Measurements from ENCODE around the gene APOO. TPM values are rescaled to one million over a fixed set of nuclear protein-coding genes. Genes with fewer than 3 reads are reported as not detected.

APOO gene
- total RNA-seq, 1 donor from 2014 or later, result 81.0 TPM

DNA sequence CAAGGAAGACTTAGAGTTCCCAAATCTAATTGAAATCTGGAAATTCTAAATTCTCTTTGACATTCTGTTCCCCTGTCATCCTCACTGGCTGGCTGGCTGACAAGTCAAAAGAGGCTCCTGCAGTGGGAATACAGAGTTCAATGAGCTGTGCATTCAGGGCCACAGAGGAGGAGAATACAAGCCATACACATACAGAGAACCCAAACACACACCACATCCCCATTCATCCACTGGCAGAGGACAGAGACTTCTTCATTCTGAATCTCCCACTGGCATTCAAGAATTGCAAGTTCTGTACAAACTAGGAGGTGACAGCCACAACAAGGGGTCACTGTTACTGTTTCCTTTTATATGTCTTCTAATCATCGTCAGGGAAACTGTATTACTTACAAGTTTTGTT, 75.0 kb downstream of the APOO start:
- Histone ChIP-seq H3K4me1 (no peaks in the 10 kb centered on the region), H3K9me3 (ENCODE audit: low read depth) (no peaks in the 10 kb centered on the region), H3K9ac (no peak overlapping the region), H3K27ac (no peak overlapping the region), H3K4me2 (no peak overlapping the region), H3F3A (ENCODE audit: low read depth) (peaks cover 10% of the 10 kb centered on the region), H3K79me2 (ENCODE audit: low read depth) (no peaks in the 10 kb centered on the region), H3K4me3 (no peak overlapping the region), H2AFZ (replicated peaks) (no peak overlapping the region), H3K27me3 (no peaks in the 10 kb centered on the region), H4K20me1 (ENCODE audit: low read depth) (no peaks in the 10 kb centered on the region), H3K36me3 (no peaks in the 10 kb centered on the region)
- TF ChIP-seq, protein P1, sequence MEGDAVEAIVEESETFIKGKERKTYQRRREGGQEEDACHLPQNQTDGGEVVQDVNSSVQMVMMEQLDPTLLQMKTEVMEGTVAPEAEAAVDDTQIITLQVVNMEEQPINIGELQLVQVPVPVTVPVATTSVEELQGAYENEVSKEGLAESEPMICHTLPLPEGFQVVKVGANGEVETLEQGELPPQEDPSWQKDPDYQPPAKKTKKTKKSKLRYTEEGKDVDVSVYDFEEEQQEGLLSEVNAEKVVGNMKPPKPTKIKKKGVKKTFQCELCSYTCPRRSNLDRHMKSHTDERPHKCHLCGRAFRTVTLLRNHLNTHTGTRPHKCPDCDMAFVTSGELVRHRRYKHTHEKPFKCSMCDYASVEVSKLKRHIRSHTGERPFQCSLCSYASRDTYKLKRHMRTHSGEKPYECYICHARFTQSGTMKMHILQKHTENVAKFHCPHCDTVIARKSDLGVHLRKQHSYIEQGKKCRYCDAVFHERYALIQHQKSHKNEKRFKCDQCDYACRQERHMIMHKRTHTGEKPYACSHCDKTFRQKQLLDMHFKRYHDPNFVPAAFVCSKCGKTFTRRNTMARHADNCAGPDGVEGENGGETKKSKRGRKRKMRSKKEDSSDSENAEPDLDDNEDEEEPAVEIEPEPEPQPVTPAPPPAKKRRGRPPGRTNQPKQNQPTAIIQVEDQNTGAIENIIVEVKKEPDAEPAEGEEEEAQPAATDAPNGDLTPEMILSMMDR (IDR thresholded peaks at IDR 0.05), result no peak
- TF ChIP-seq EZH2 (IDR thresholded peaks at IDR 0.05) (no peak), EZH2phosphoT487 (IDR thresholded peaks at IDR 0.05) (no peak)
- H3K27ac Mint-ChIP-seq, result peak overlapping the region; percentile 88
- H3K4me3 Mint-ChIP-seq, result no peak overlapping the region
- H3K9me3 Mint-ChIP-seq, result no peaks in the 10 kb centered on the region
- H3K4me1 Mint-ChIP-seq, result peaks cover 9% of the 10 kb centered on the region
- no peaks in the 10 kb centered on the region for H3K27me3 Mint-ChIP-seq (ENCODE audit: insufficient read depth, low read depth)
- DNase-seq (ENCODE audit: low spot score), result no peak
- peaks cover 11% of the 10 kb centered on the region for H3K36me3 Mint-ChIP-seq

DNA sequence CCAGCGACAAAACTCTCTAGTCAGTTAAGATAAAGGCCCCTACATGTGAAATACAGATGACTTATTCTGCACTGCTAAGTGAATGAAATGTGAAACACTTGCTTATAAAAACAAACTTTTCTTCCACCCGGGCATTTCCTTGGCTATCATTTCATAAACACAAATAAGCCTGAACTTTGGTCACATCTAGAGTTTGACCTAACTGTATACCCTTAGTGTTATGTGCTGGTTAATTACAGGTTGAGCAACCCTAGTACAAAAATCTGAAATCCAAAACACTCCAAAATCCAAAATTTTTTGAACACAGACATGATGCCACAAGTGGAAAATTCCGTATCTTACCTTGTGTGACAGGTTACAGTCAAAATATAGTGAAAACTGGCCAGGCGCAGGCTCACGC, 78.9 kb downstream of the APOO start:
- Histone ChIP-seq H3F3A (ENCODE audit: low read depth) (peaks cover 10% of the 10 kb centered on the region), H2AFZ (replicated peaks) (no peak overlapping the region), H3K27ac (no peak overlapping the region), H3K4me3 (no peak overlapping the region), H3K79me2 (ENCODE audit: low read depth) (no peaks in the 10 kb centered on the region), H3K9me3 (ENCODE audit: low read depth) (no peaks in the 10 kb centered on the region), H3K27me3 (no peaks in the 10 kb centered on the region), H3K4me1 (no peaks in the 10 kb centered on the region), H3K4me2 (no peak overlapping the region), H3K9ac (no peak overlapping the region), H4K20me1 (ENCODE audit: low read depth) (no peaks in the 10 kb centered on the region), H3K36me3 (no peaks in the 10 kb centered on the region)
- H3K9me3 Mint-ChIP-seq, result no peaks in the 10 kb centered on the region
- DNase-seq (ENCODE audit: low spot score), result no peak
- H3K27me3 Mint-ChIP-seq (ENCODE audit: insufficient read depth, low read depth), result no peaks in the 10 kb centered on the region
- H3K27ac Mint-ChIP-seq, result no peak overlapping the region
- no peak overlapping the region for H3K4me3 Mint-ChIP-seq
- H3K4me1 Mint-ChIP-seq, result peaks cover 9% of the 10 kb centered on the region
- TF ChIP-seq EZH2phosphoT487 (IDR thresholded peaks at IDR 0.05) (no peak), EZH2 (IDR thresholded peaks at IDR 0.05) (no peak)
- TF ChIP-seq, protein P1 (IDR thresholded peaks at IDR 0.05), result no peak
- H3K36me3 Mint-ChIP-seq, result peaks cover 4% of the 10 kb centered on the region

DNA sequence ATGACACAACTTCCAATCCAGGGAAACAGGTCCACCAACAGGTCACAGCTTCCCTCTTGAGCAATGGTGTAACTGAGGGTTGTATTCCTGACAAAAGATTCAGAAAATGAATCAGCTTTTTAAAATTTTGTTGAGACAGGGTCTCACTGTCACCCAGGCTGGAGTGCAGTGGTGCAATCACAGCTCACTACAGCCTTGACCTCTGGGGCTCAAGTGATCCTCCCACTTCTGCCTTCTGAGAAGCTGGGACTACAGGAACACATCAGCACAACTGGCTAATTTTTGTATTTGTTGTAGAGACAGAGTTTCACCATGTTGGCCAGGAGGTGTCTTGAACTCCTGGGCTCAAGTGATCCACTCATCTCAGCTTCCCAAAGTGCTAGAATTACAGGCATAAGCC, 81.1 kb downstream of the APOO start:
- Histone ChIP-seq H3K4me2 (no peak overlapping the region), H3K27me3 (no peaks in the 10 kb centered on the region), H2AFZ (replicated peaks) (no peak overlapping the region), H3K9me3 (ENCODE audit: low read depth) (no peaks in the 10 kb centered on the region), H3K36me3 (no peaks in the 10 kb centered on the region), H3K27ac (no peak overlapping the region), H3F3A (ENCODE audit: low read depth) (no peaks in the 10 kb centered on the region), H3K4me3 (no peak overlapping the region), H4K20me1 (ENCODE audit: low read depth) (no peaks in the 10 kb centered on the region), H3K9ac (no peak overlapping the region), H3K4me1 (no peaks in the 10 kb centered on the region), H3K79me2 (ENCODE audit: low read depth) (no peaks in the 10 kb centered on the region)
- TF ChIP-seq, protein P1 (IDR thresholded peaks at IDR 0.05), result no peak
- no peak for TF ChIP-seq EZH2 (IDR thresholded peaks at IDR 0.05)
- no peak for TF ChIP-seq EZH2phosphoT487 (IDR thresholded peaks at IDR 0.05)
- Mint-ChIP-seq H3K36me3 (no peaks in the 10 kb centered on the region), H3K9me3 (no peaks in the 10 kb centered on the region), H3K4me3 (no peak overlapping the region), H3K4me1 (peaks cover 4% of the 10 kb centered on the region), H3K27ac (no peak overlapping the region), H3K27me3 (ENCODE audit: insufficient read depth, low read depth) (no peaks in the 10 kb centered on the region)
- no peak for DNase-seq (ENCODE audit: low spot score)
